ENCODE results near the gene OPA3.

The OPA3 gene

GRCh38 chr19:45564131-45564780 is 20.3 kb downstream of the OPA3 start:
- Mint-ChIP-seq H3K4me3 (no peak overlapping the region), H3K27ac (peak overlapping the region; percentile 81)

GRCh38 chr19:45560686-45561085 is 23.9 kb downstream of the OPA3 start:
- no peak for DNase-seq
- H3K36me3 Mint-ChIP-seq (ENCODE audit: low read depth): peaks cover 8% of the 10 kb centered on the region
- H3K27me3 Mint-ChIP-seq: no peaks in the 10 kb centered on the region
- H3K9me3 Mint-ChIP-seq: no peaks in the 10 kb centered on the region
- no peak overlapping the region for H3K27ac Mint-ChIP-seq
- H3K4me3 Mint-ChIP-seq: no peak overlapping the region
- peaks cover 38% of the 10 kb centered on the region for H3K4me1 Mint-ChIP-seq (ENCODE audit: low read depth)

More at GRCh38 chr19:45564131-45564780, 20.3 kb downstream of the OPA3 start:
- Mint-ChIP-seq H3K27me3 (no peaks in the 10 kb centered on the region), H3K4me1 (ENCODE audit: low read depth) (peaks cover 35% of the 10 kb centered on the region), H3K9me3 (no peaks in the 10 kb centered on the region), H3K36me3 (ENCODE audit: low read depth) (peaks cover 5% of the 10 kb centered on the region)
- DNase-seq: peak; percentile 35

- H3K4me1 Mint-ChIP-seq (ENCODE audit: low read depth): peaks cover 38% of the 10 kb centered on the region
- peaks cover 8% of the 10 kb centered on the region for H3K36me3 Mint-ChIP-seq (ENCODE audit: low read depth)
- H3K4me3 Mint-ChIP-seq: no peak overlapping the region
- H3K27me3 Mint-ChIP-seq: no peaks in the 10 kb centered on the region
- no peaks in the 10 kb centered on the region for H3K9me3 Mint-ChIP-seq
- no peak for DNase-seq
- no peak overlapping the region for H3K27ac Mint-ChIP-seq
These were observed 24.6 kb downstream of the OPA3 start for GRCh38 chr19:45560038-45560437.

- no peak overlapping the region for H3K4me3 Mint-ChIP-seq
- H3K27me3 Mint-ChIP-seq: no peaks in the 10 kb centered on the region
- peak; percentile 58 for DNase-seq
- H3K4me1 Mint-ChIP-seq (ENCODE audit: low read depth): peaks cover 28% of the 10 kb centered on the region
- H3K36me3 Mint-ChIP-seq (ENCODE audit: low read depth): peaks cover 11% of the 10 kb centered on the region
- H3K27ac Mint-ChIP-seq: peak overlapping the region; percentile 34
- H3K9me3 Mint-ChIP-seq: no peaks in the 10 kb centered on the region
These were observed 26.2 kb downstream of the OPA3 start for GRCh38 chr19:45558399-45558878.

- no peak overlapping the region for H3K4me3 Mint-ChIP-seq
- H3K4me1 Mint-ChIP-seq (ENCODE audit: low read depth): peaks cover 20% of the 10 kb centered on the region
- H3K36me3 Mint-ChIP-seq (ENCODE audit: low read depth): peaks cover 17% of the 10 kb centered on the region
- no peaks in the 10 kb centered on the region for H3K27me3 Mint-ChIP-seq
- no peaks in the 10 kb centered on the region for H3K9me3 Mint-ChIP-seq
- DNase-seq: no peak
- H3K27ac Mint-ChIP-seq: no peak overlapping the region
These were observed 27.8 kb downstream of the OPA3 start for GRCh38 chr19:45556835-45557234.

DNA sequence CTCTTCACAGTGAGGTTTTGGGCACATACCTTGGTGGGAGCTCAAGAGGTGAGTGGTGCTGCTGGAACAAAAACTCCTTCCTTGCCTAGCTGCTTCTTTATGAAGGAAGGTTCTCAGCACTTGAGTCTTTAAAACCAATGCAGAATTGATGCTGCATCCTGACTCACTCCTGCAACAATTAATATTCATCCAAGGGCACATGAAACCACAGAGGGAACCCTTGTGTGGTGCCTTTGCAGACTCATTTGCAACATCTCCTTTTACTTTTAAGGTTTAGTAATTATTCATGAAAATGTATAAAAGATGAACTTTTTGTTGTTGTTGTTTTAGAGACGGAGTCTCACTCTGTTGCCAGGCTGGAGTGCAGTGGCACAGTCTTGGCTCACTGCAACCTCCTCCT is 30.1 kb downstream of the OPA3 start:
- no peak for DNase-seq
- Mint-ChIP-seq H3K9me3 (no peaks in the 10 kb centered on the region), H3K27ac (no peak overlapping the region), H3K4me1 (ENCODE audit: low read depth) (peaks cover 10% of the 10 kb centered on the region), H3K4me3 (no peak overlapping the region), H3K36me3 (ENCODE audit: low read depth) (peaks cover 18% of the 10 kb centered on the region), H3K27me3 (no peaks in the 10 kb centered on the region)

- no peak overlapping the region for H3K27ac Mint-ChIP-seq
- DNase-seq: no peak
- no peaks in the 10 kb centered on the region for H3K9me3 Mint-ChIP-seq
- H3K4me1 Mint-ChIP-seq (ENCODE audit: low read depth): peaks cover 3% of the 10 kb centered on the region
- H3K27me3 Mint-ChIP-seq: no peaks in the 10 kb centered on the region
- H3K4me3 Mint-ChIP-seq: no peak overlapping the region
- peaks cover 18% of the 10 kb centered on the region for H3K36me3 Mint-ChIP-seq (ENCODE audit: low read depth)
These were observed 31.1 kb downstream of the OPA3 start for GRCh38 chr19:45553464-45553863.

DNA sequence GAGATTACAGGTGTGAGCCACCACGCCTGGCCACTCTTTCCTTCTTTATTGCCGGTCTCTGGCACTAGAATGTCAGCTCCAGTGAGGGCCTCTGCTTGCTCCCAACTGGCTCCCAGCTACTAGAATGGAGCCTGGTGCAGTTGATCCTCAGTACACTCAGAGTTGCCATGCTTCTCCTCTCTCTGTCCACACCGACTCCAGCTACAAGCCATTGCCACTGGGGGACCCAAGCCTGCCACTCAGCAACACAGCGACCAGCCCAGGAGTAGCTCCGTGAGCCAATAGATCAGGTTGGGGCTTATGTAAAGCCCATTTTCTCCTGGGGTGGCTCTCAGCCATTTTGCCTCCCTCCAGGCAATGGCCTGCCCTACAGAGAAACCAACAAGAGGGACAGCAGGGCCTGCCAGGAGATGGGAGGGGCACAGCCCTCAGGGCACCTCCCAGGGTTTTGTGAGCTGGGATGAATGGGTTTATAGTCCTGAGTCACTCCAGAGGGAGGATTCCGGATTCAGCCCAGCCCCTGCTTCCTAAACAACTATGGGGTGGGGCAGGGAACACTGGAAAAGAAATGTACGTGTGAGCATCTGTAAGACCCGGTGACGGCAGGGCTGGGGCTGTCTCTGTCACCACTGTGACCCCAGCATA is 36.5 kb downstream of the OPA3 start:
- peaks cover 6% of the 10 kb centered on the region for H3K4me1 Mint-ChIP-seq (ENCODE audit: low read depth)
- H3K27ac Mint-ChIP-seq: no peak overlapping the region
- peaks cover 9% of the 10 kb centered on the region for H3K36me3 Mint-ChIP-seq (ENCODE audit: low read depth)
- no peaks in the 10 kb centered on the region for H3K27me3 Mint-ChIP-seq
- DNase-seq: no peak
- no peak overlapping the region for H3K4me3 Mint-ChIP-seq
- no peaks in the 10 kb centered on the region for H3K9me3 Mint-ChIP-seq

DNA sequence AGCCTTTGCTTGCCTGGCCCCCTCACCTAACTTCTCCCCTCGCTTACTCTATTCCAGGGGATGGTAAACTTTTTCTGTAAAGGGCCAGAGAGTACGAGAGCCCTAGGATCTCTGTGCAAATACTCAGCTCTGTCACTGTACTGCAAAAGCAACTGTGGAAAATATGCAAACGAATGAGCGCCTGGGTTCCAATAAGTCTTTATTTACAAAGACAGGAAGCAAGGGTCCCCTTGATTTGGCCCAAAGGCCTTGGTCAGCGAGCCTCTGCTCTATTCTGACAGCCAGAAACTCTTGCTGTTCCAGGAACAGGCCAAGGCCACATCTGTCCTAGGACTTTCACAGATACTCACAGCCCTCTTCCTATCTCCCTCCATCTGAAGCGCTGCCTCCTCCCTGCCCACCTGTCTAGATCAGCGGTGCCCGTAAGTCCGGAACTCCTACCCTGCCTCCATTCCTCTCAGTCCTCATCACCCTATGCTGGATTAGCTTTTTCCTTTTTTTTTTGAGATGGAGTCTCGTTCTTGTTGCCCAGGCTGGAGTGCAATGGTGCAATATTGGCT is 37.3 kb downstream of the OPA3 start:
- Mint-ChIP-seq H3K4me3 (no peak overlapping the region), H3K4me1 (ENCODE audit: low read depth) (peaks cover 6% of the 10 kb centered on the region), H3K27ac (no peak overlapping the region), H3K36me3 (ENCODE audit: low read depth) (peaks cover 5% of the 10 kb centered on the region), H3K9me3 (no peaks in the 10 kb centered on the region), H3K27me3 (no peaks in the 10 kb centered on the region)
- DNase-seq: no peak

GRCh38 chr19:45542234-45542668 is 42.4 kb downstream of the OPA3 start:
- H3K36me3 Mint-ChIP-seq (ENCODE audit: low read depth): no peaks in the 10 kb centered on the region
- H3K9me3 Mint-ChIP-seq: no peaks in the 10 kb centered on the region
- peaks cover 6% of the 10 kb centered on the region for H3K4me1 Mint-ChIP-seq (ENCODE audit: low read depth)
- H3K4me3 Mint-ChIP-seq: no peak overlapping the region
- no peaks in the 10 kb centered on the region for H3K27me3 Mint-ChIP-seq
- no peak overlapping the region for H3K27ac Mint-ChIP-seq
- no peak for DNase-seq

DNA sequence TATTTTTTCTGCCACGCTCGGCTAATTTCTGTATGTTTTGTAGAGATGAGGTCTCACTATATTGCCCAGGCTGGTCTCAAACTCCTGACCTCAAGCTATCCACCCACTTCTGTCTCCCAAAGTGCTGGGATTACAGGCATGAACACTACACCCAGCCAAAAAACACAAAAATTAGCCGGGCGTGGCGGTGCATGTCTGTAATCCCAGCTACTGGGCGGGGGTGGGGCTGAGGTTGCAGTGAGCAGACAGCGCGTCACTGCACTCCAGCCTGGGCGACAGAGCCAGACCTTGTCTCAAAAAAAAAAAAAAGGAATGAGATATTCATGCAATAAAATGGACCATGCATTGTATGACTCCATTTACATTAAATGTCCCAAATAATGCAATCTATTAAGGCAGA is 45.1 kb downstream of the OPA3 start:
- H3K27ac Mint-ChIP-seq: no peak overlapping the region
- no peaks in the 10 kb centered on the region for H3K9me3 Mint-ChIP-seq
- H3K4me1 Mint-ChIP-seq (ENCODE audit: low read depth): peaks cover 6% of the 10 kb centered on the region
- no peaks in the 10 kb centered on the region for H3K36me3 Mint-ChIP-seq (ENCODE audit: low read depth)
- no peaks in the 10 kb centered on the region for H3K27me3 Mint-ChIP-seq
- no peak for DNase-seq
- H3K4me3 Mint-ChIP-seq: no peak overlapping the region

DNA sequence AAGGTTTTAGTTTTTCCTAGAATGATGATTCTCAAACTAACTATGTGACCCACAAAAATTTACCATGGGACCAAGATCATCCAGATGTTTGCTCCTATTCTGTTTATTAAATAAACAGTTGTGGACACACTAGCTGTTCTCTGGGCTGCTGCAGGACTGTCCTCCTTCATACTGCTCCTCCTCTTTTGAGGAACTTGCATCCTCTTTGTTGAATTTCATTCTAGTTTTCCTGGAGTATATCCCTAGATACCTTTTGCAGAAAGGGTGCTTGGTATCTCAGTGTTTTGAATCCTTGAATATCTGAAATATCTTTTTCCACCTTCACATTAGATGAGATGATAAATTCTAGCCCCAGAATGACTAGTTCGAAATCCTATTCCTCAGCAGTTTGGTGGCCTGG is 53.3 kb downstream of the OPA3 start:
- H3K4me3 Mint-ChIP-seq: no peak overlapping the region
- DNase-seq: no peak
- peaks cover 22% of the 10 kb centered on the region for H3K36me3 Mint-ChIP-seq (ENCODE audit: low read depth)

GRCh38 chr19:45529420-45529785 is 55.2 kb downstream of the OPA3 start:
- H3K4me3 Mint-ChIP-seq: no peak overlapping the region
- peaks cover 5% of the 10 kb centered on the region for H3K9me3 Mint-ChIP-seq
- DNase-seq: no peak
- no peak overlapping the region for H3K27ac Mint-ChIP-seq
- peaks cover 42% of the 10 kb centered on the region for H3K36me3 Mint-ChIP-seq (ENCODE audit: low read depth)
- peaks cover 16% of the 10 kb centered on the region for H3K4me1 Mint-ChIP-seq (ENCODE audit: low read depth)
- no peaks in the 10 kb centered on the region for H3K27me3 Mint-ChIP-seq

More for the DNA sequence above, 53.3 kb downstream of the OPA3 start:
- Mint-ChIP-seq H3K27me3 (no peaks in the 10 kb centered on the region), H3K27ac (no peak overlapping the region), H3K4me1 (ENCODE audit: low read depth) (peaks cover 16% of the 10 kb centered on the region), H3K9me3 (peaks cover 5% of the 10 kb centered on the region)

DNA sequence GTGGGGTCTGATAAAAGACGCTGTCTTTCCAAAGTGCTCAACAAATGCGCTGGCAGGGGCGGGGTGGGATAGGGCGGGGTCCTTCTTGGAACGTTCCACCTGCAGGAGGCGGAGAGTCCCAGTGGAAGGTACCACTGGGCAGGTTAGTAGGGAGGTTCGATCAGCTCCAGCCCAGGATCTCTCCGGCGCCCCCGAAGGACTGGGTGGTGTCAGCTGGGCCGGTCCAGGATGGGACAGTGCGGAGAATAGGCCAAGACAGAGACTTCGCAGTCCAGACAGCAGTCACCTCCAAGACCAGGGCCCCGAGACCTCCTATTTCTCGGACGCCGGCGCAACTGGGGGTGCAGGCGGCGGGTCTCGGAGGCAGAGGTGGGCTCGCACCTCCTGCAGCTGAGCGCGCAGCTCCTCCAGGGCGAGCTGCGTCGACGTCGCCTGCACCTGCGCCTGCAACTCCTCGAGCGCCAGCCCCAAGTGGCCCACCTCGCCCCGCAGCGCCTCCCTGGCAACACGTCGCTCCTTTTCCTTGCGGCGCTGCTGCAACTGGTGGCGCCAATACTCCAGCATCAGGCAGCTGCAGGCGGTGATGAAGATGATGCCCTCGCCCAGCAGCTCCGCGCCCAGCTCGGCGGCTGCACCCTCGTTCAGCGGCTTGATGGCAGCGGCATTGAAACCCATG is 55.7 kb downstream of the OPA3 start:
- DNase-seq: peak; percentile 50
- no peak overlapping the region for H3K4me3 Mint-ChIP-seq

More for the DNA sequence above, 55.7 kb downstream of the OPA3 start:
- Mint-ChIP-seq H3K4me1 (ENCODE audit: low read depth) (peaks cover 16% of the 10 kb centered on the region), H3K27me3 (no peaks in the 10 kb centered on the region), H3K9me3 (peaks cover 5% of the 10 kb centered on the region), H3K27ac (no peak overlapping the region), H3K36me3 (ENCODE audit: low read depth) (peaks cover 47% of the 10 kb centered on the region)
